Transverse colon (tissue), 4 donors: ENCODE results near the gene CNTNAP2.

ENCODE experiments used
- EP300 ChIP-seq: sonication (generic); formaldehyde crosslinking; IDR thresholded peaks from one replicate; pipeline ENCODE4 v1.6.1; 2017; ENCODE audit warnings: antibody characterized with exemption, low read depth
- POLR2A ChIP-seq: fragments of 450-650 bp; IDR thresholded peaks from one replicate; pipeline ENCODE4 v1.6.1; 2016; ENCODE audit warnings: antibody characterized with exemption, mild to moderate bottlenecking, moderate library complexity
- POLR2AphosphoS5 ChIP-seq, 3 donors: sonication (generic); formaldehyde crosslinking; IDR thresholded peaks; one replicate each; pipeline ENCODE4 v1.6.1; 2016; ENCODE audit warnings: antibody characterized with exemption in 3 of 3
- TF ChIP-seq, protein P1 (sequence below), 5 experiments: fragments of 200-600 bp in 3 of 5; fragments of 450-650 bp in 2 of 5; sonication (generic) in 3 of 5; IDR thresholded peaks; 1 replicate in 2 of 5; 2 replicates in 3 of 5; pipeline ENCODE4 v1.5.1; 2016 to 2017; ENCODE audit warnings: antibody characterized with exemption in 5 of 5, inconsistent platforms in 3 of 5, mild to moderate bottlenecking in 2 of 5, moderate library complexity in 1 of 5

DNA sequence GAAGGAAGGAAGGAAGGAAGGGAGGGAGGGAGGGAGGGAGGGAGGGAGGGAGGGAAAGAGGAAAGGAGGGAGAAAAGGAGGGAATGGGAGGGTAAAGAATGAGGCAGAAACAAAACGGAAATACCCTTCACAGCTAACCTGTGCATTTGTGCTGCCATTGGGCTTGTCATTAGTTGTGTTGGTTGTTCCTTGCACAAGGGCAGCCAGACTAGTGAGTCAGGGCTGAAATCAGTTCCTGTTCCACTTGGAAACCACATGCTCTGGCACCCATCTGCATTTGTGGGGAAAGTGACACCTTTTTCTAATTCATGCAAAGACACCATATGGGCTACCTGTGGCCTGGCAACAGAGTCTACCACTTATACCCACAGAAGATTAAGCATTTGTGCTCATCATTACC is 1469.9 kb downstream of the CNTNAP2 start:
- TF ChIP-seq EP300 (no peak), POLR2A (no peak), POLR2AphosphoS5 (IDR thresholded peaks at IDR 0.05) (no peak)
- TF ChIP-seq, protein P1, sequence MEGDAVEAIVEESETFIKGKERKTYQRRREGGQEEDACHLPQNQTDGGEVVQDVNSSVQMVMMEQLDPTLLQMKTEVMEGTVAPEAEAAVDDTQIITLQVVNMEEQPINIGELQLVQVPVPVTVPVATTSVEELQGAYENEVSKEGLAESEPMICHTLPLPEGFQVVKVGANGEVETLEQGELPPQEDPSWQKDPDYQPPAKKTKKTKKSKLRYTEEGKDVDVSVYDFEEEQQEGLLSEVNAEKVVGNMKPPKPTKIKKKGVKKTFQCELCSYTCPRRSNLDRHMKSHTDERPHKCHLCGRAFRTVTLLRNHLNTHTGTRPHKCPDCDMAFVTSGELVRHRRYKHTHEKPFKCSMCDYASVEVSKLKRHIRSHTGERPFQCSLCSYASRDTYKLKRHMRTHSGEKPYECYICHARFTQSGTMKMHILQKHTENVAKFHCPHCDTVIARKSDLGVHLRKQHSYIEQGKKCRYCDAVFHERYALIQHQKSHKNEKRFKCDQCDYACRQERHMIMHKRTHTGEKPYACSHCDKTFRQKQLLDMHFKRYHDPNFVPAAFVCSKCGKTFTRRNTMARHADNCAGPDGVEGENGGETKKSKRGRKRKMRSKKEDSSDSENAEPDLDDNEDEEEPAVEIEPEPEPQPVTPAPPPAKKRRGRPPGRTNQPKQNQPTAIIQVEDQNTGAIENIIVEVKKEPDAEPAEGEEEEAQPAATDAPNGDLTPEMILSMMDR (IDR thresholded peaks at IDR 0.05): no peak
